NCI-H187 treated with DMSO at 0.1 percent for 48 hours (cell line): ENCODE results near the gene C6orf163.

Source experiments
- DNase-seq: peaks from one replicate; lab custom pipeline; 2025; lab: John Stamatoyannopoulos, UW

The C6orf163 gene

GRCh38 chr6:87357479-87358196 is 13.0 kb downstream of the C6orf163 start:
- DNase-seq: no peak

- DNase-seq: no peak
Measured at GRCh38 chr6:87364602-87365252, 20.1 kb downstream of the C6orf163 start.

GRCh38 chr6:87366072-87366827 is 21.6 kb downstream of the C6orf163 start:
- DNase-seq: no peak

- DNase-seq: no peak
Measured at GRCh38 chr6:87366899-87367298, 22.3 kb downstream of the C6orf163 start.

GRCh38 chr6:87373377-87373776 is 28.8 kb downstream of the C6orf163 start:
- DNase-seq: no peak

GRCh38 chr6:87375315-87375714 is 30.7 kb downstream of the C6orf163 start:
- no peak for DNase-seq

GRCh38 chr6:87376643-87377042 is 32.0 kb downstream of the C6orf163 start:
- no peak for DNase-seq

GRCh38 chr6:87378947-87379346 is 34.3 kb downstream of the C6orf163 start:
- no peak for DNase-seq

- no peak for DNase-seq
Measured at GRCh38 chr6:87382861-87383260, 38.2 kb downstream of the C6orf163 start.

GRCh38 chr6:87384038-87384437 is 39.4 kb downstream of the C6orf163 start:
- no peak for DNase-seq

GRCh38 chr6:87384449-87384848 is 39.8 kb downstream of the C6orf163 start:
- DNase-seq: no peak

GRCh38 chr6:87391334-87391733 is 46.7 kb downstream of the C6orf163 start:
- DNase-seq: no peak

GRCh38 chr6:87393026-87393622 is 48.5 kb downstream of the C6orf163 start:
- peak; percentile 41 for DNase-seq

GRCh38 chr6:87395431-87395830 is 50.8 kb downstream of the C6orf163 start:
- no peak for DNase-seq

GRCh38 chr6:87396595-87397392 is 52.2 kb downstream of the C6orf163 start:
- DNase-seq: peak; percentile 41

- no peak for DNase-seq
Measured at GRCh38 chr6:87397656-87398055, 53.0 kb downstream of the C6orf163 start.

- no peak for DNase-seq
Measured at GRCh38 chr6:87401832-87402231, 57.2 kb downstream of the C6orf163 start.

GRCh38 chr6:87407561-87407900 is 62.9 kb downstream of the C6orf163 start:
- peak; percentile 28 for DNase-seq

- DNase-seq: peak; percentile 63
Measured at GRCh38 chr6:87407901-87408720, 63.5 kb downstream of the C6orf163 start, which contains the start of gene CFAP206. CFAP206 (plus strand) TSS chr6:87407972; CDS start chr6:87409840, 1,868 bp downstream.

GRCh38 chr6:87408721-87409155 is 64.1 kb downstream of the C6orf163 start:
- no peak for DNase-seq
